Activated CD8-positive, alpha-beta memory T cell treated with anti-CD3 and anti-CD28 coated beads for 1 hour (primary cell): ENCODE data around the gene CERS5.

Experiments used
- DNase-seq, 2 donors: peaks; one replicate each; pipeline ENCODE4 v3.0.0-alpha.2; 2020; ENCODE audit warnings: low read depth in 1 of 2; ENCODE audit errors: extremely low read depth in 1 of 2

Gene CERS5

DNA sequence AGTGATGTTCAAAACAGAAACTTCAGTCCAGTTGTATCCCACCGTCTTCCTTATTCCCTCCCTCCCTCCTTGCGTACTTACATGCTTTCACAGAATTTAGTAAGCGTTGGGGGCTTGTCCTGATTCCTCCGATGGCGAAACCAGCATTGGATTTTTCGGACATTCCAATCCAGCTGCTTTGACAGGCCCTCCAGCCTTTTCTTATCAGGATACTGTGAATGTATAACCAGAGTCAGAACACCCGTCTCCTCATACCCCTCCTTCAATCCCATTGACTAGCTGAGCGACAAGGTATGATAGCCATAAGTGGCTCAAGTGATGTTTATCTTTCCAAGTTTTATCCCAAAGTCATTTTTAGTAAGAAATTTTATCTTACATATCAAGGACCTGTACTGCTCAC, 24.2 kb downstream of the CERS5 start:
- DNase-seq: no peak

GRCh38 chr12:50132505-50133135, 34.5 kb downstream of the CERS5 start:
- DNase-seq: no peak

DNA sequence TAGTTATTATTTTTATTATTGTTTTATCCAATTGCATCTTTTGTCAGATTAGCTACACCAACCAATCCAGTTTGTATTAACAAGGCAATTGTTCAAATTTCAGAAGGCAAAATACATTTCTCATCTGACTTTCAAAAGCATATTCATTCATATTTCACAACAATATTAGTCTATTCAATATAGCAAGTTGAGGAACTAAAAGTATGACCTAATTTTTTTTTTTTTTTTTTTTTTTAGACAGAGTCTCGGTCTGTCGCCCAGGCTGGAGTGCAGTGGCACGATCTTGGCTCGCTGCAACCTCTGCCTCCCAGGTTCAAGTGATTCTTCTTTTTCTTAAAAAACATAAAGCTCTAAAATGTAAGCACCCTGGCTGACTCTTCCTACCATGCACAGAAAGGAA, 37.9 kb downstream of the CERS5 start:
- DNase-seq: no peak

- no peak for DNase-seq
Measured at GRCh38 chr12:50127546-50127945, 39.6 kb downstream of the CERS5 start.

DNA sequence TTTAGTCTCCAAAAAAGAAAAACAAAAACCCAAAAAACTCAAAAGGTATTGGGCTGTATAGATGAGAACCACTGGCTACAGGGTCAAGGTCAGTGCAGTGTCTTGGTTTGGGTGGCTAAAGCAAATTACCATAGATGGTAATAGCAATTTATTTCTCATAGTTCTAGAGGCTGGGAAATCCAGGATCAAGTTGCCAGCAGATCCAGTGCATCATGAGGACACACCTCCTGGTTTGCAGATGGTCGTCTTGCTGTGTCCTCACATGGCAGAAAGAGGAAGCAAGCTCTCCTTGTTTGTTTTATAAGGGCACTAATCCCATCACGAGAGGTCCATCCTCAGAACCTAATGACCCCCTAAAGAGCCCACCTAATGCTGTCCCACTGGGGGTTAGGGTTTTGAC, 44.0 kb downstream of the CERS5 start:
- no peak for DNase-seq

DNA sequence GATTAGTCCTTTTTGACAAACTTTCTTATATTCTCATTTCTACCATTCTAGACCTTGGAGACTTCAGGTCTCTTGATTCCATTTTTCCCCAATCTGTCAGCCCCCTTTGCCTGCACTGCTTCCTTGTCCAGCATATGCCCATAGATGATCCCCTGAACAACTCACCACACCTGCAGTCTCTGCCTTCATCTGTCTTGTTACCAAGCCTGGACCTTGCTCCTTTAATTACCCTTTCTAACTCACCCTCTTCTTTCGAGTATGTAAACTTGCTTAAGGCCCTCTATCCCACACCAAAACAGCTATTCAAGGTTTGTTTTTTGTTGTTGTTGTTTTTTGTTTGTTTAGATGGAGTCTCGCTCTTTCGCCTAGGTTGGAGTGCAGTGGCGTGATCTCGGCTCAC, 45.5 kb downstream of the CERS5 start:
- DNase-seq: no peak

DNA sequence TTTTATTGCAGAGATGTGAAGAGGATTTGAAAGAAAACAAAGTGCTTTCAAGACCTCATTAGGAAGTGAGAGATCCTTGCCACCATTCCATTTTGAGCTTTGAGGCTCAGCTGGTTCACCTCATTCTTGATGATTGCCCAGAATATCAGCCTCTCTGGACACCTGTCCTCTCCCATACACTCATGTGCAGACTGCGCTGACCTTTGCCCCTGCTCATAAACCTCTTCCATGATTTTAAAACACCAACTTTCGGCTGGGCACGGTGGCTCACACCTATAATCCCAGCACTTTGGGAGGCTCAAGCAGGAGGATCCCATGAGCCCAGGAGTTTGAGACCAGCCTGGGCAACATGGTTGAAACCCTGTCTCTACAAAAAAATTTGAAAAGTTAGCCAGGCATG, 46.2 kb downstream of the CERS5 start:
- no peak for DNase-seq

- DNase-seq: no peak
Measured at GRCh38 chr12:50120521-50120920, 46.6 kb downstream of the CERS5 start.

DNA sequence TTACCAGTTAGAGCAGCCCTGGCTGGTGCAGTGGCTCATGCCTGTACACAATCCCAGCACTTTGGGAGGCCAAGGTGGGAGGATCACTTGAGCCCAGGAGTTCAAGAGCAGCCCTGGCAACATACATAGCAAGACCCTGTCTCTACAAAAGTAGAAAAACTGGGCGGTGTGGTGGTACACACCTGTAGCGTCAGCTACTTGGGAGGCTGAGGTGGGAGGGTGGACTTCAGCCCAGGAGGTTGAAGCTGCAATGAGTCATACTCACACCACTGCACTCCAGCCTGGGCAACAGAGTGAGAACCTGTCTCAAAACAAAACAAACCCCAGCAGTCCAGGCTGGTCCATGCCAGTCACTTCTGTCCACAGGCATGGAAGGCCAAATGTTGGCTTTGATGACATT, 47.8 kb downstream of the CERS5 start:
- DNase-seq: no peak

DNA sequence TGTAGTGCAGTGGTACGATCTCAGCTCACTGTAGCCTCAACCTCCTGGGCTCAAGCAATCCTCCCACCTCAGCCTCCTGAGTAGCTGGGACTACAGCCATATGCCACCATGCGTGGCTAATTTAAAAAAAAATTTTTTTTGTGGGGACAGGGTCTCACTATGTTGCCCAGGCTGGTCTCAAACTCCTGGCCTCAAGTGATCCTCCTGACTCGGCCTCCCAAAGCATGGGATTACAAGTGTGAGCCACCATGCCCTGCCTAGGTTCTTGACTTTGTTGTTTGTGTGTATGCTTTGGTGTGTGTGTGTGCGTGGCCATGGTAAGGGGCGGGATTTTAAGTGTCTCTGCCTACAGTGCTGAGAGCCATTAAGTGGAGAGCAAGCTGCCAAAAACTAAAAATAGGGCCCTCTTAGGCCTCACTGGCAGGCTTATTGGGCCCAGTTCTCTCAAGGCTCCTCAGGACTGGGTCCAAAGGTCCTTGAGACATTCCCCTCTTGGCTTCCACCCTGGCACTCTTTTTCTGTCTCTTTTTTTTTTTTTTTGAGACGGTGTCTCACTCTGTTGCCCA, 50.0 kb downstream of the CERS5 start:
- no peak for DNase-seq

DNA sequence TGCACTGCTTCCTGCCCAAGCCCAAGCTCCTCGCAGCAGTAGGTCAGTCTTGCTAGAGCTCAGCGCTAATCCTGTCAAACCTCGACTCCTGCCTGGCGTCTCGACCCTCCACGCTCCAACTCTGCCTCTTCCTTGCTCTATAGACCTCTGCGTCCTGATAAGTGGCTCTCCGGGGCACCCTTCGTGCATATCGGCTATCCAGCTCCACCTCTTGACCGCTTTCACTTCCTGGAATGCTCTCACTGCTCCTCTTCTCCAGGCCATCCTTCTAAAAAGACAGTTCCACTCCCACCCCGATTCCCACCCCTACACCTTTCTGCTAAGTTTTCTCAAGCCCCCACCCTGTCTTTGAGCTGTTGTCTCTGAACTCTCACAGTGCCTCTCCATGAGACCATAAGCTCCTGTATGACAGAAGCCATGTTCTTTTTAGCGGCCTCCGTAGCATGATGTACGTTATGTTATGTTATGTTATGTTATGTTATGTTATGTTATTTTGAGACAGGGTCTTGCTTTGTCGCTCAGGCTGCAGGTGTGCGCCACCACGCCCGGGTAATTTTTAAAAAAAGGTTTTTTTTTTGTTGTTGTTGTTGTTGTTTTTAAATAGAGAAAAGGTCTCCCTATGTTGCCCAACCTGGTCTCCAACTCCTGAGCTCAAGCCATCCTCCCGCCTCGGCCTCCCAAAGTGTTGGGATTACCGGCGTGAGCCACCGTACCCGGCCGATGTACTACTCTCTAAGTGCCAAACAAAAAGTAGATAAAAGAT, 54.5 kb downstream of the CERS5 start:
- DNase-seq: no peak

DNA sequence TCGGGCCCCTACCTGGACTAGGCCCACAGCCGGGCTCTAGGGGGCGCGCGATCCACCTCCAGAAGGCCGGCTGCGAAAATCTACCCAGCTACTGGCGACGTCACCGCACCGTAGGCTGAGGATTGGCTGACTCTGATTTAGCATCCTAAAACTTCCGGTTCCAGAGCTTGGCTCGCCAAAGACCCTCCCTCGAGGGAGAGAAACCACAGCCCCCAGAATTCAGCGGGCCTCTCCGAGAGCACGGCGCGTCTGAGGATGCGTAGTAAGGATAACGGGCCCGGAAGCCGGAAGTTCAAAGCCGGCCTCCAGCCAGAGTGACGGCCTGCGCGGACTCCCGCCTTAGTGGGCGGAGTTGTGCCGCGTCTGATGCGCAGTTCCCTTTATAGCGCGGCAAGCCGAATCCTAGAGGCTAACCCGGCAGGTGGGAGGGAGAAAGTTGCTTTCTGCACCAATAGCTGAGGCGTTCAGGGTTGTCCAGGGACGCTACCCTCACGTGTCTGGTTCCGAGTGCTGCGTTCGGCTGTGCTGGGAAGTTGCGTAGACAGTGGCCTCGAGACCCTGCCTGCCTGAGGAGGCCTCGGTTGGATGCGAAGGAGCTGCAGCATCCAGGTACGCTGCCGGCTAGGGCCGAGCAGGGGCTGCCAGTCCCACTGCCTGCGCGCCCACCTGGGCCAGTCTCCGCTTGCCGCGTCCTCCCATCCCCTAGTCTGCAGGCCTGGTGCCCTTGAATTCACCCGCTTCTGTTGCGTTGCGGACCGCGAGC, 55.3 kb downstream of the CERS5 start, which contains the start of gene COX14:
TSS of gene COX14 (plus strand) at position 544 of the 763 bp plus-strand sequence. CDS start 7,808 bp downstream, outside the sequence.
- DNase-seq: peak; percentile 98

DNA sequence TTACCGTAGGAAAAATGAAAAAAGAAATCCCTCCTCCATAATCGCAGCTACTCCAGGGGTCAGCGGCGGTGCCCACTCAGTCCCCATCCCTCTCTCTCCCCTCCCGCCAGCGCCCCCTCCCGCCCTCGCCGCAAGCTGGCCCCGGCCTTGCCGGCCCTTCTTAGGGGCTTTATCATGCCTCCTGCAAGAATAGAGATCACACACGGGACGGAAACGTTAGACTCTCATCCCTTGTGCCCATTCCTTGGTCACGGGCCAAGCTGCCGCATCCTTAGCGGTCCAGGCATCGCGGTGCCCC, 55.8 kb downstream of the CERS5 start:
- DNase-seq: no peak

DNA sequence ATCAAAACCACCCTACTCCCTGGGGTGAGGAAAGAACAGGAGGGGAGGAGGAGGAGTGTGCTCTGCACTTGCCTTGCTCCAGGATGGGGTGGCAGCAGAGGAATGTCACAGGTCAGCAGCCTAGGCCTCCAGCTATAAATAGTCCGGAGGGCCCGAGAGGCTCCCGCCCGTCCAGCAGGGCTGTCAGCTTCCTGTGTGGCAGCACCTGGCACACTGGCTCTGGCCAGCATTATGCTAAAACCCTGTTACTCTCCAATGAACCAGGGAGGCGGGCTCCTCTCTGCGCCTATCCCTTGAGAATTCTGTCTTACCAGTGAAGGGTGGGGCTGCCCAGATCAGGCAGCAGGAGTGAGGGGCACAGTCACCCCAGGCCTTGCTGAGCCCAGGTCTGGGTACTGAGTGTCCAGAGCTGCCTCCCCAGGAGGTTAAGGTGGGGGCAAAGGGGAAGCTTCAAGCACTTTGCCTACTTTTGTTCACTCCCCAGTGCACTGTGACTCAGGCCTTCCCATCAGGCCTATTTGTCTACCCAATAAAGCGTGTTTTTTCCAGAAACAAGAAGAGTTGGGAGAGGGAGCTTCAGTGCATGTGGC, 56.3 kb downstream of the CERS5 start:
- DNase-seq: no peak

GRCh38 chr12:50110127-50110761, 56.9 kb downstream of the CERS5 start:
- DNase-seq: no peak

DNA sequence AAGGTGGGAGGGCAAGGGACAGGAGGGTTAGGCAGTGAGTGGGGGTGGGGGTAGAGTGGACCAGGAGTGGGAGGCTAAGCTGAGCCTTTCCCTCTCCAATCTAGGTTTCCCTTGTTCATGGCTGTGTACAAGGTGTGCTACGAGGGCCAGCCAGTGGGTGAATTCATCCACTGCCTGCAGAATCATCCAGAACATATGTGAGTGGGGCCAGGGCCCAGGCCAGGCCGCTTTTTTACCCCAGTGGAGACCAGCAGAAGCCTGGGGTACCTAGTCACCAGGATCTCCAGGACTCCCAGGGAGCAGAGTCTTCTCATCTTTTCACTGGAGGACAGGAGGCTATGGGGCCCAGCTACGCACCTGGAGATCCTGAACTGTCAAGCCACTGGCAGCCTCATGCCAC, 57.9 kb downstream of the CERS5 start:
- DNase-seq: no peak

DNA sequence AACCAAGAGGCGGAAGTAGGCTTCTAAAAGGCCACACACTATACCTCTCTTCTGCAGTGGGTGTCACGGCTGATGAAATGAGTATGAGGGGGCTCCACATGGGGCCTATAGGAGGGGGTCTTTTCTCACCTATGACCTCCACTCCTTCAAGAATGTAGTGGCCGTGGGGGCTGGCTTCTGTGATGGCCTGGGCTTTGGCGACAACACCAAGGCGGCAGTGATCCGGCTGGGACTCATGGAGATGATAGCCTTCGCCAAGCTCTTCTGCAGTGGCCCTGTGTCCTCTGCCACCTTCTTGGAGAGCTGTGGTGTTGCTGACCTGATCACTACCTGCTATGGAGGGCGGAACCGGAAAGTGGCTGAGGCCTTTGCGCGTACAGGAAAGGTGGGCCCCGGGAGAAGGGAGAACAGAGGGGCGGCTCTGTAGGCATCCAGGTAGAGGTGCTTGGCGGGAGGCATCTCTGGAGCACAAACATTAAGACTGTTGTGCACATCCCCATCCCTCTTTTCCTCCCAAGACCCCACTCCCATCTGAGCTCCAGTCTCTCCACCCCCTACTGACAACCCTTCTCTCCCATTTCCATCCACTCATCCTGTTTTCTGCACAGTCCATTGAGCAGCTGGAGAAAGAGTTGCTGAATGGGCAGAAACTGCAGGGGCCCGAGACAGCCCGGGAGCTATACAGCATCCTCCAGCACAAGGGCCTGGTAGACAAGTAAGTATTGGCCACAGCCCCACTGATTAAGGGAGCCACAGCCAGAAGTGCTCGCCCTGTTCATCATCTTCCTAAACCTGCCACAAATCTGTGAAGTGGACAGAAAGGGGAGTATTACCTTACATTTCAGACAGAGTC, 59.5 kb downstream of the CERS5 start:
- DNase-seq: no peak

DNA sequence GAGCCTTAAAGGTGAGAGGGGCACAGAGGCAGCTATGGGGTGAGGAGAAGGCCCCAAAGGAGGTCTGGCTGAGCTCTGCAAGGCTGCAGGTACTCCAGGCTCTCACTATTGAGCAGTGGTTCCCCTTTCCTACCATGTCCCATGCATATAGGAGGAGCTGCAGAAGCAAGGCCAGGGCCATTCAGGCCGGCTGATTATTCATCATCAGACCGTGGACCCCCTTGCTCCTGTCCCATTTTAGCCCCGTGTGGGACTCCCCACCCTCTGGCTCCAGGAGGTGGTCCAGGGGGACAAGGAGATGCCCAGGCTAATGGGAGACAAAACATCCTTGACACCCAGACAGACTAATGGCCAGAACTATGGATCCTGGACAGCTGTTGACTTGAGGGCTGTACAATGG, 60.3 kb downstream of the CERS5 start:
- no peak for DNase-seq

GRCh38 chr12:50105913-50106450, 61.2 kb downstream of the CERS5 start:
- no peak for DNase-seq
